HEK293 (cell line): ENCODE measurements around the gene NOL4L.

ENCODE experiments used
- CTCF ChIA-PET: fragments of 350-600 bp; formaldehyde crosslinking; extraction: SDS; loops from one replicate; lab custom pipeline; 2021; ENCODE audit warnings: antibody characterized with exemption; lab: Yijun Ruan, JAX
- POLR2A ChIA-PET: fragments of 300-600 bp; formaldehyde crosslinking; extraction: SDS; loops from one replicate; lab custom pipeline; 2020; ENCODE audit warnings: antibody characterized with exemption, inconsistent platforms; lab: Yijun Ruan, JAX
- H3K27ac ChIP-seq: fragments of 200-500 bp; sonication (Bioruptor generic); 2 replicates; pipeline ENCODE4 v1.5.1; 2014; ENCODE audit warnings: low read depth, low read length, control low read depth, inconsistent platforms; ENCODE audit errors: extremely low read depth
- H3K36me3 ChIP-seq, 2 experiments: fragments of 200-500 bp in 1 of 2; sonication (Bioruptor generic) in 1 of 2; 1 replicate in 1 of 2; 2 replicates in 1 of 2; pipeline ENCODE4 v1.5.1; 2014 to 2017; ENCODE audit warnings: inconsistent platforms in 2 of 2, low read length in 2 of 2; ENCODE audit not compliant: control insufficient read depth in 2 of 2, insufficient read depth in 1 of 2
- H3K4me1 ChIP-seq: fragments of 200-500 bp; sonication (Bioruptor generic); 2 replicates; pipeline ENCODE4 v1.5.1; 2014; ENCODE audit warnings: mild to moderate bottlenecking, low read length, inconsistent platforms; ENCODE audit not compliant: control insufficient read depth, insufficient read depth
- H3K4me3 ChIP-seq: 2 replicates; pipeline ENCODE4 v1.5.1; 2011; ENCODE audit warnings: low read depth, mild to moderate bottlenecking, control low read depth, low read length, moderate library complexity
- H3K9me3 ChIP-seq: fragments of 200-500 bp; sonication (Bioruptor generic); 2 replicates; pipeline ENCODE4 v1.5.1; 2014; ENCODE audit warnings: low read depth, low read length, inconsistent platforms; ENCODE audit not compliant: control insufficient read depth, insufficient read depth
- KLF17 ChIP-seq: fragments of 450-650 bp; formaldehyde crosslinking; IDR thresholded peaks from 2 replicates; pipeline ENCODE4 v1.5.1; 2016; ENCODE audit warnings: missing biosample characterization, missing genetic modification characterization
- MYNN ChIP-seq: fragments of 450-650 bp; formaldehyde crosslinking; IDR thresholded peaks from 2 replicates; pipeline ENCODE4 v1.5.1; 2016; ENCODE audit warnings: missing biosample characterization, missing genetic modification characterization, borderline replicate concordance
- SCRT1 ChIP-seq: fragments of 450-650 bp; formaldehyde crosslinking; IDR thresholded peaks from 2 replicates; pipeline ENCODE4 v1.5.1; 2016; ENCODE audit warnings: missing biosample characterization, missing genetic modification characterization, borderline replicate concordance
- SP2 ChIP-seq: fragments of 450-650 bp; formaldehyde crosslinking; IDR thresholded peaks from 2 replicates; pipeline ENCODE4 v1.5.1; 2016; ENCODE audit warnings: missing biosample characterization, missing genetic modification characterization
- TCF7L2 ChIP-seq: IDR thresholded peaks from 2 replicates; pipeline ENCODE4 v1.6.1; 2011; ENCODE audit warnings: low read depth, mild to moderate bottlenecking, inconsistent platforms, low read length, moderate library complexity, borderline replicate concordance
- WT1 ChIP-seq: fragments of 450-650 bp; formaldehyde crosslinking; IDR thresholded peaks from 2 replicates; pipeline ENCODE4 v1.5.1; 2016; ENCODE audit warnings: missing biosample characterization, missing genetic modification characterization
- ZBTB20 ChIP-seq: fragments of 450-650 bp; formaldehyde crosslinking; IDR thresholded peaks from 2 replicates; pipeline ENCODE4 v1.5.1; 2016; ENCODE audit warnings: missing biosample characterization, missing genetic modification characterization
- ZBTB21 ChIP-seq: fragments of 450-650 bp; formaldehyde crosslinking; IDR thresholded peaks from 2 replicates; pipeline ENCODE4 v1.5.1; 2017; ENCODE audit warnings: missing biosample characterization, missing genetic modification characterization
- ZNF280D ChIP-seq: fragments of 450-650 bp; formaldehyde crosslinking; IDR thresholded peaks from 2 replicates; pipeline ENCODE4 v1.5.1; 2016; ENCODE audit warnings: missing biosample characterization, missing genetic modification characterization
- ZNF324 ChIP-seq: fragments of 450-650 bp; formaldehyde crosslinking; IDR thresholded peaks from 2 replicates; pipeline ENCODE4 v1.5.1; 2016; ENCODE audit warnings: missing biosample characterization, missing genetic modification characterization
- ZNF335 ChIP-seq: fragments of 450-650 bp; formaldehyde crosslinking; conservative IDR thresholded peaks from 2 replicates; pipeline ENCODE4 v1.5.1; 2016; ENCODE audit warnings: missing biosample characterization, missing genetic modification characterization
- ZNF404 ChIP-seq: fragments of 450-650 bp; formaldehyde crosslinking; IDR thresholded peaks from 2 replicates; pipeline ENCODE4 v1.5.1; 2017; ENCODE audit warnings: missing biosample characterization, missing genetic modification characterization
- ZNF48 ChIP-seq: fragments of 450-650 bp; formaldehyde crosslinking; IDR thresholded peaks from 2 replicates; pipeline ENCODE4 v1.5.1; 2016; ENCODE audit warnings: missing biosample characterization, missing genetic modification characterization
- ZNF558 ChIP-seq: fragments of 450-650 bp; formaldehyde crosslinking; IDR thresholded peaks from 2 replicates; pipeline ENCODE4 v1.5.1; 2016; ENCODE audit warnings: missing biosample characterization, missing genetic modification characterization
- ZNF561 ChIP-seq: fragments of 450-650 bp; IDR thresholded peaks from 2 replicates; pipeline ENCODE4 v1.5.1; 2018; ENCODE audit warnings: missing biosample characterization, missing genetic modification characterization, borderline replicate concordance
- ZNF639 ChIP-seq: fragments of 450-650 bp; formaldehyde crosslinking; IDR thresholded peaks from 2 replicates; pipeline ENCODE4 v1.5.1; 2016; ENCODE audit warnings: missing biosample characterization, missing genetic modification characterization
- ZNF645 ChIP-seq: fragments of 450-650 bp; formaldehyde crosslinking; IDR thresholded peaks from 2 replicates; pipeline ENCODE4; 2016; ENCODE audit warnings: missing biosample characterization, missing genetic modification characterization
- ZNF654 ChIP-seq: fragments of 450-650 bp; formaldehyde crosslinking; IDR thresholded peaks from 2 replicates; pipeline ENCODE4 v1.5.1; 2016; ENCODE audit warnings: low read depth, missing biosample characterization, missing genetic modification characterization
- ZNF664 ChIP-seq: fragments of 450-650 bp; formaldehyde crosslinking; IDR thresholded peaks from 2 replicates; pipeline ENCODE4 v1.5.1; 2016; ENCODE audit warnings: missing biosample characterization, missing genetic modification characterization
- ZNF692 ChIP-seq: fragments of 450-650 bp; formaldehyde crosslinking; IDR thresholded peaks from 2 replicates; pipeline ENCODE4 v1.5.1; 2016; ENCODE audit warnings: missing biosample characterization, missing genetic modification characterization
- ZNF792 ChIP-seq: fragments of 450-650 bp; formaldehyde crosslinking; IDR thresholded peaks from 2 replicates; pipeline ENCODE4 v1.5.1; 2016; ENCODE audit warnings: missing biosample characterization, missing genetic modification characterization
- ZNF837 ChIP-seq: fragments of 450-650 bp; formaldehyde crosslinking; IDR thresholded peaks from 2 replicates; pipeline ENCODE4 v1.5.1; 2016; ENCODE audit warnings: missing biosample characterization, missing genetic modification characterization
- TF ChIP-seq, protein P1 (sequence below): fragments of 450-650 bp; formaldehyde crosslinking; IDR thresholded peaks from 2 replicates; pipeline ENCODE4 v1.5.1; 2017; ENCODE audit warnings: missing biosample characterization, mild to moderate bottlenecking, missing genetic modification characterization, moderate library complexity

NOL4L gene

GRCh38 chr20:32454164-32455145, 130.7 kb downstream of the NOL4L start:
- ChIA-PET CTCF (interaction anchor here (0.5 to 1.2 kb wide), 2 partner anchors 19 to 285 kb away, joined by 3 to 4 read pairs; no protein-coding TSS in a partner anchor), POLR2A (no interaction called here)
- Histone ChIP-seq H3K4me3 (no peak overlapping the region), H3K9me3 (no peaks in the 10 kb centered on the region), H3K36me3 (peaks cover 0 to 42% of the 10 kb centered on the region in 2 experiments; a peak in 1 of 3 replicates), H3K4me1 (no peaks in the 10 kb centered on the region; the same call in 1 of the 2 replicates), H3K27ac (no peak overlapping the region)
- TF ChIP-seq ZNF654 (tag by site-specific recombination) (no peak), ZNF645 (no peak), ZBTB20 (tag by site-specific recombination) (no peak), ZNF558 (tag by site-specific recombination) (no peak), SCRT1 (tag by site-specific recombination) (no peak), SP2 (tag by site-specific recombination) (no peak), ZNF404 (no peak), ZNF561 (no peak)
- TF ChIP-seq, protein P1, sequence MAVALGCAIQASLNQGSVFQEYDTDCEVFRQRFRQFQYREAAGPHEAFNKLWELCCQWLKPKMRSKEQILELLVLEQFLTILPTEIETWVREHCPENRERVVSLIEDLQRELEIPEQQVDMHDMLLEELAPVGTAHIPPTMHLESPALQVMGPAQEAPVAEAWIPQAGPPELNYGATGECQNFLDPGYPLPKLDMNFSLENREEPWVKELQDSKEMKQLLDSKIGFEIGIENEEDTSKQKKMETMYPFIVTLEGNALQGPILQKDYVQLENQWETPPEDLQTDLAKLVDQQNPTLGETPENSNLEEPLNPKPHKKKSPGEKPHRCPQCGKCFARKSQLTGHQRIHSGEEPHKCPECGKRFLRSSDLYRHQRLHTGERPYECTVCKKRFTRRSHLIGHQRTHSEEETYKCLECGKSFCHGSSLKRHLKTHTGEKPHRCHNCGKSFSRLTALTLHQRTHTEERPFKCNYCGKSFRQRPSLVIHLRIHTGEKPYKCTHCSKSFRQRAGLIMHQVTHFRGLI, result no peak

GRCh38 chr20:32453467-32454163, 131.5 kb downstream of the NOL4L start:
- Histone ChIP-seq H3K4me1 (no peaks in the 10 kb centered on the region; the same call in 1 of the 2 replicates), H3K9me3 (no peaks in the 10 kb centered on the region)
- no peak for TF ChIP-seq ZNF639 (tag by site-specific recombination)
- TF ChIP-seq ZNF48, result no peak
- no peak for TF ChIP-seq ZNF335 (tag by site-specific recombination)
- TF ChIP-seq ZNF664 (tag by site-specific recombination), result no peak
- TF ChIP-seq WT1, result no peak
- TF ChIP-seq ZNF280D (tag by site-specific recombination), result no peak
- TF ChIP-seq ZNF324 (tag by site-specific recombination), result no peak
- TF ChIP-seq ZBTB21 (tag by site-specific recombination), result no peak
- no peak for TF ChIP-seq KLF17 (tag by site-specific recombination)
- TF ChIP-seq MYNN (tag by site-specific recombination), result no peak
- no peak for TF ChIP-seq TCF7L2
- TF ChIP-seq ZNF792 (tag by site-specific recombination), result no peak
- no peak for TF ChIP-seq ZNF692 (tag by site-specific recombination)
- TF ChIP-seq ZNF837 (tag by site-specific recombination), result no peak
- TF ChIP-seq, all 188 proteins: peak for 0
- POLR2A ChIA-PET, result no interaction called here
- Histone ChIP-seq H3K36me3 (peaks cover 0 to 46% of the 10 kb centered on the region in 2 experiments; a peak in 1 of 3 replicates), H3K27ac (no peak overlapping the region), H3K4me3 (no peak overlapping the region)
- CTCF ChIA-PET, result interaction anchor here (0.7 kb wide), 1 partner anchor 34 kb away, joined by 3 read pairs; no protein-coding TSS in a partner anchor
